HG03139 (cell line): Measurements from ENCODE around the gene POU2F3.

ENCODE experiments used
- ATAC-seq: cut with Tn5 transposase; IDR thresholded peaks from one replicate; pipeline ENCODE4 v1.9.1; 2021; ENCODE audit not compliant: unreplicated experiment

The POU2F3 gene

DNA sequence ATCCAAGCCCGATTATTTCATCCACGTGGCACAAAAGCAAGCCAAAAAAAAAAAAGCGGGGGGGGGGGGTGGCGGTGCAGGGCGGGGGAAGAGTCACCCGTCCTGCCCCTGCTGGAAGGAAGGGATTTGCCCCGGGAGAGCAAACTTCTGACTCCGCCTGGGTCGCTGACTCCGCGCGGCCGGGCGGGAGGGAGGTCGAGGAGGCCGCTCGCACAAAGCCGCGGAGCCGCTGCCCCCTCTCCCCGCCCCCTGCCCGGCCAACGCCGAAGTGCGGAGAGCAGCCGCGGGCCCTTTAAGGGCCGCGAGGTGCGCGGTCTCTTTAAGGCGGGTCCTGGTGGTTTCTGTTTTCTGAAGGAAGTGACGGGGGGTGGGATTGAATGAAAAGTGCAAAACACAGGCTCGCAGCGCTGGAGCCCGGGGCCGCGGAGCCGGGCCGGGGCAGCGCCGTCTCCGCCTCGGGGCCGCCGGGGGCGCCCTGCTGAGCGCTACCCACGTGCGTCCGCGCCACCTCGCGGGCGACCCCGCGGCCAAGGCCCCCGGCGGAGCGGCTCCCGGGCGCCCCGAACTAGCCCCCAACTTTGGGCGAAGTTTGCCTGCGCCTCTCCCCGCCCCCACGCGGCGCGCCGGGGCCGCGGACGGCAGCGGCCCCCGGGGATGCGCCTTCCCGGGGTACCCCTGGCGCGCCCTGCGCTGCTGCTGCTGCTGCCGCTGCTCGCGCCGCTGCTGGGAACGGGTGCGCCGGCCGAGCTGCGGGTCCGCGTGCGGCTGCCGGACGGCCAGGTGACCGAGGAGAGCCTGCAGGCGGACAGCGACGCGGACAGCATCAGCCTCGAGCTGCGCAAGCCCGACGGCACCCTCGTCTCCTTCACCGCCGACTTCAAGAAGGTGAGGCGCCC, 29.1 kb upstream of the POU2F3 start, which contains the start of gene OAF:
OAF (plus strand) TSS at position 407 of the 896 bp plus-strand sequence; CDS start at position 655, 248 bp downstream.
- peak; percentile 70 for ATAC-seq

DNA sequence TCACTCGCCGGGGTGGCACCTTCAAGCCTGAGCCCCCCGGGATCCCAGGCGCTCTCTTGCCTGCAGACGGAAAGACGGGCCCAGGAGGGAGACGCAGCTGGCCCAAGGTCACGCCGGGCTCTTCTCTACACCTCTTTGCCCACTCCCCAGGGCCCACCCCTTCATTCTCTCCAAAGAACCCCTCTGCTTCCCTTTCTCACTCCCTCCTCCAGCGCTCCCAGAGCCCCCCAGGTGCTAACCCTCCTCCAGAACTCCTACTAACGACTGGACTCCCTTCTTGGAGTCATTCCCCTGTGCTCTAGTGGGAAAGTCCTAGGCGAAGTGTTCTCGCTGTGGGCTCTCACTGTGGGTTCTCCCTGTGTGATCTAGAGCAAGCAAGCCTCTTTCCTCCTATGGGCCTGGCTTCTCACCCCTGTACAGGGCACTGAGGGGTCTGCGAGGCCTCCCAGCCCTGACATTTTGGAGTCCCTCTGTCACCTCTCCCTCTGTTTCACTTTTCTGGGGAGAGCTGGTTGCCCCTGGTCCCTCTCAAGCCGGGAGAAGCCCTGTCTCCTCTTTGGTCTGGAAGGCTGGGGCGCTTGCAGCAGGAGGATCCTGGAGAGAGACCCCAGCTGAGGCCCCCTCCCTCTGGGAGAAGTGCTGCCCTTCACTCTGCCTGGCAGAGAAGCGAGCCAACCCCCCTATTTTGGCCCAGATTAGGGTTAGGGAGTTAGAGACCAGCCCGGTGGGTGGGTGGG, 28.2 kb upstream of the POU2F3 start:
- no peak for ATAC-seq

DNA sequence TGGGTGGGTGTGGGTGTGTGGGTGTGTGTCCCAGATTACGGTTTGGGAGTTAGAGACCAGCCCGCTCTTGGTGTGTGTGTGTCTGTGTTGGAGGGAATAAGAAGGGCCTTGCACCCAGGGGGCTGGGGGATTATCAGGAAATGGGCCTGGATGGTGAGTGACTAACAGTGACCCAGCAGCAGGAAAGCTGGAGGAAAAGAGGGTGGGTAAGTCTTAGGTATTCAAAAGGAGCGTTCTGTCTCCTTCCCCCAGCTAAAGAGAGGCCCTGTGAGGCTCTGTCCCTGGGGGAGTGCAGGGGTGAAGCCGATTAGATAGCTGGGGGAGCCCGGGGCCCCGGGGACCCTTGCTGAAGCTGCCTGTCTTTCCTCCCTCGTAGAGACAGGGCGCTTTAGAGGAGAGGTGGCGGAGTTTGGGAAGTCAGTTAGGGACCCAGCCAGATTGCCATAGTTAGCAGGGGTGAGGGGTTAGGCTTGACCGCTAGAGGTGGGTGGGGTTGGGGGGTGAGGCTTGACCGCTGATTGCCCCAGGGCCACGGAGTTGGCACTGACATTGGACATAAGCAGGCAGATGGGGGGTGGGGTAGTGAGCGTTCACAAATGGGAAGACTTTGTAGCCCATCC, 27.6 kb upstream of the POU2F3 start:
- ATAC-seq: no peak

DNA sequence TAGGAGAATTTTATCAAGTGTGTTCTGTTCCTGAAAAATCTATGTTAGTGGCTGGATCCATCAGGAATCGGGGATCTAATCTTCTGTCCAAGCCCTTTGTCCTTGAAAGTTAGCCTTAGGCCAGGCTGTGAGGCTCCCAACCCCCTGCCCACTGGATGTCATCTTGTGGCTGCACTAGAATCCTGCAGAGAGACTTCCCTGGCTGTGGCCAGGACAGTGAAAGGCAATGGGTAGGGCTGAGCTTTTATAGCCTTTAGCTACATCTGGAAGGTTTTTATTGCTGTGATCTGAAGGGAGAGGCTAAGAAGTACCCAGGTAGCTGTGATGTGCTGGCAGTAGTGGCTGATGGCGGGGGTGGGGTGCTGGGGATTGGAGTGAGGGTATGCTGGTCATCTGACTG, 27.0 kb upstream of the POU2F3 start:
- ATAC-seq: no peak

DNA sequence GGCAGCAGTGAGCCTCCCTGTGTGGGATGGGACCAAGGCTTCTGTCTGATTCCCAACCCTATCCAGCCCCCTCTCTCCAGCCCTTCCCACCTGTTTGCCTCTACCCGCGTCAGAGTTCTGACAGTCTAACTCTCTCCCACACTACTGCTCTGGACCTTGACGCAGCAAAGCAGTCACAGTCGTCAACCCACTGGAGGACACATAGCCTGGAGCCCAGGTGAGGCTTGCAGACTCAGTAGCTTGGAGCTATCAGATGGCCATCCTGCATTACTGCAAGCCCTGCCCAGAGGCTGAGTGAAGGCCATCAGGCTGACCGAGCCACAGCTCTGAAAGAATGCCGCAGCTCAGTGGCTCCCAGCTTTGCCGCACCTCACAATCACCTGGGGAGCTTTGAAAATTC, 25.4 kb upstream of the POU2F3 start:
- ATAC-seq: no peak

DNA sequence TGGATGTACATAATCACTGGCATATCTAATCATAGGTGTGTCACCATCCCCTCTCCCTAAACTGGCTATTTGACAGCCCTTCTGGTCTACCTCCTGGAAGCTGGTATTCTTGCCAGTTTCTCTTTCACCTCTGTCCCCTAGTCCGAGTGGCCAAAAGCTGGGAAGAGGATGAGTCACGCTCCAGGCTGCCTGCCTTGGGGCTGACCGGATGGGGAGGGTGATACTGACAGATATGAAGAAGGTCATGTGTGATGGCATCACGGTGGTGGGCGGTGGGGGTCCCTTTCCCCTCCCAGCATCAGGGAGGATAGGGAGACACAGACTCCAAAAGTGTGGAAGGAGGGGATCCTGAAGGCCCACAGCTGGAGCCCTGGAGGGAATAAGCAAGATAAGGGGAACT, 24.3 kb upstream of the POU2F3 start:
- ATAC-seq: no peak

DNA sequence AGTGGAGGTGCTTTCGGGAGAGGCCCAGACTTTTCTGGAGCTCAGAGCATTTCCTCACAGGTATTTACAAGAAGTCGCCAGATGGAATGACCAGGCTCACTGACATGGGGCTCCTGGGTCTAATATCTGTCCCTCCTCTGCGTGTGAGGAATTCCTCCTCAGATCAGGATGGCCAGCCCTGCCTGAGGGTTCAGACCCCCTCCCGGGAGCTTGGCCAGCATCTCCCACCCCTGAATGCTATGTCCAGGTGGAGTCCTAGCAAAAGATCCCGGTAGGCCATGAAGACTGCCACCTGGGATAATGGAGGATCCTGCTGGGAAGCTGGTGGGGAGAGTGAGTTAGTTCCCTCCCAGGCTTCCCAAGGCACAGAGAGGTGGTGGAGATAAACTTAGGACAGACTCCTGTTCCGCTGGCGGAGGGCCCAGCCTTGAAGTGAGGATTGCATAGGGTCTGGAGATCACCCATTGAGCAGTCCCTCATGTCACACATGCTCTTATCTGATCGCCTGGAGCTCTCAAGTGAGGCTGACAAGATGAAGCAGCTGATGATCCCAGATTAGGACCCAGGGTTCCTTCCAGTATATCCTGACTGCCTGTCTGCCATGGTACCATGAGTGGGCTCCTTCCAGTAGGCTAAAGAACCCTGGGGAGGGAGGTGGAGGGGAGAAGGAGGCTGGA, 23.4 kb upstream of the POU2F3 start:
- ATAC-seq: no peak

DNA sequence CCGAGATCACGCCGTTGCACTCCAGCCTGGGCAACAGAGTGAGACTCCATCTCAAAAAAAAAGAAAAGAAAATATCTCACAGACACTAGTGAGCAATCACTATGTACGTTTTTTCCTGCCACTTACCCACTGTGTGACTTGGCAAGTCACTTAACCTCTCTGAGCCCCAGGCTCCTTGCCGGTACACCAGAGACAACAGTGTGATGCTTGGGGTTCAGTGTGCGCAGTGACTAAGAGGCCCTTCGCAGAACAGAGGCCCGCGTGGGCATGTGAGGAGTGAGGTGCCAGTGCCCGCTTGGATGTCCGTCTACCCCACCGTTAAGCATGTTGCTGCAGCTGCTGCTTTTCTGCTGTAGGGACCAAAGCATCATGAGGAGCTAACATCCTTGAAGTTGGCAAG, 22.4 kb upstream of the POU2F3 start:
- ATAC-seq: no peak

DNA sequence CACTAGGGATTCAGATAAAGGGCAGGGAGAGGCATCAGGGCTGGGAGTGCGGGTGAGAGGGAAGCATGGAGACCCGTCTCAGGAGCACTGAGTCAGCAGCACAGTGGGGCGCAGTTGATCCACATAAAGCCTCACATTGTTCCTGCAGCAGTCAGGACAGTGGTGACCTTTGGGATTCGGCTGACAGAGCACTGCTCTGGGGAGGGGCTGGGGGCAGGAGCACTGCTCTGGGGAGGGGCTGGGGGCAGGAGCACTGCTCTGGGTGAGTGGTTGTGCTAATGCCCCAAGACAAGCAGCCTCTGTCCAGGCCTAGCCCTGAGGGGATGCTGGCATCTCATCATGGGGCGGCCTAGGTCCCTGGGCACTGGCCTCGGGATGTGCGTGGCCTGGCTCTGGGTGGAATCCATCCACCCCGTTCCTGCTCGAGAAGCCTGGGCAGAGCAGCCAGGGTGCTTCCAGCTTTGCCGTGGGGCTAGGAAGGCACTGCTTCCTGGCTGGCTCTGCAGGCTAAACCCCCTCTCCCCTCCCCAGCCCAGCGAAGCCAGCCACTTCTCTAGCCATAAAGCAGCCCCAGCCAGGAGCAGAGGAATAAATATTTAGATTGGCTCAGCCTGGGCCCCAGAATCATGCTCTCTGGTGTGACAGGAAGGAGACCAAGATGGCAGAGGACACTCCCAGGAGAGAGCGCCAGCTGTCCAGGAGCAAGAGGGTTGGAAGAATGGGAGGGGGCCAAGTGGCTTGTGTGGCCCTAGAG, 21.8 kb upstream of the POU2F3 start:
- no peak for ATAC-seq

DNA sequence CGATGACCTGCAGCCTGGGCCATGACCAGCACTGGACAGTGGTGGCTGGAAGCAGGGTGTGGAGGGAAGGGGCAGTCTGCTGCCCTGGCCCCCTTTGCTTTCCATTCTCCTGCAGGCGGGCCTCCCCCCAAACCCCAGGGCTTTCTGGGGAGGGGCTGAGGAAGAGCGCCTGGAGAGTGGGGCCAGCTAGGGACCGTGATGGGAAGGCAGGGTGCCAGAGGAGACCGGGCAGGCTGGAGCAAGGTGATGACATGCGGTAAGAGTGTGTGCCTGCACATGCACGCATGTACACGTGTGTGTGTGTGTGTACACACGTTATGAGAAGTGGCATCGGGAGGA, 21.3 kb upstream of the POU2F3 start:
- ATAC-seq: no peak

DNA sequence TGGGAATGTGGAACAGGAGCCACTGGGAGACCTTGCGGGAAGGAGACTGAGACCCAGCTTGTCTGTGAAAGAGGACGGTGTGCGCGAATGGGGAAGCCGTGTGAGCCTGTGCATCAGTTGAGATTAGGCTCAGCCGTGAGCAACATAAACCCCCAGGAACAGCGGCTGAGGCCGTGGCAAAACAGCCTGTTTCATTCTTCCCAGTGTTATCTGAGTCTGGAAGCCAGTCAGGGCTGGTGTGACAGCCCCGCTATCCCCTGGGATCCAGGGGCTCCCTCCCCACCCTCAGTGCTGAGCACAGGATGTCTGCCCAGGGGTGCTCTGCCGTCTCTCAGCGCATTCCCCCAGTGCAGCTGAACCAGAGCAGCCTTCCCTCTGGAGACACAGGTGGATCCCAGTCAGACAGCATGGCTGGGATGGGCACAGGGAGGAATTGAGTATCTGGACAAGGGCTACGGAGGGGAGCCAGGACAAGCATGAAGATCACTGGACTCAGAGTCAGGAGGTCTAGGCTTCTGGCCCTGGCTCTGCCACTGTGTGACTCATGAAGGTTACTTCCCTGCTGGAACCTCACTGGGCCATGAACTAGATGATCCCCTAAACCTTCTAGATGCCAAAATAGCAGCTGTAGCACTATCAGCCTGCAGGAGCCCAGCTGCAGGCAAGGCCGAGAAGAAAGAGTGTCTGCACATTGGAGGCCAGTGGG, 20.6 kb upstream of the POU2F3 start:
- no peak for ATAC-seq

DNA sequence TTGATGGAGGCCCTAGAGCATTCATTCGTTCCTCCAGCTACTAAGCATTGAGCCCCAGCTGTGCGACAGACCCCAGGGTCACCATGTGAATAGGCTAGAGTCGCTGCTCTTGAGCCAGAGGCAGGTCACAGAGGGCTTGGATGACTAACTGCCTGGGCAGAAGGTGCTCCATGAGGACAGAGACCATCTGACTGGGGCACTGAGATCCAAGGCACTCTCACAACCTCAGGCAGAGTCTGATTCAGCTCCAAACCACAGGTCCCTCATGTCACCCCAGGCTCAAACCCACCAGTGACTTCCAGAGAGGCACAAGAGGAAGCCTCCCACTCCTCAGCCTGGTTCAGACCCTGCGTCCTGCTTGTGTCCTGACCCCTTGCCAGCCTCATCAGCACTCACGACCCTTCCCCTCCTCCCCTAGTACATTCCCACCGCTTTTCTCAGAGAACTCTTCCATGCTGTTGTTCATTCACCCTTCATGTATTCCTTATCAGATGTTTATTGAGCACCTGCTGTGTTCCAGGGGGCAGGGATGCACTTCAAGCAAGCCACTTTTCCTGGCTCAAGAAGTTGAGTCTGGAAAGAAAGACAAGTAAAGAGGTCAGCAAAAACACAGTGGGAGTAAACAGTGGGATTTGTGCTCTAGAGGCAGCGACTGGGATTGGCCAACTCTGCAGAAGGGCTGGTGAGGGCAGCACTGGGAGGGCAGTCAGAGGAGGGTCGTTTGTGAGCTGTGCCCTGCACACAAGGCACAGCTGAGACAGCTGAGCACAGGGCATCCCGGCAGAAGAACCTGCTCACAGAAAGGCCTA, 19.8 kb upstream of the POU2F3 start:
- ATAC-seq: no peak

DNA sequence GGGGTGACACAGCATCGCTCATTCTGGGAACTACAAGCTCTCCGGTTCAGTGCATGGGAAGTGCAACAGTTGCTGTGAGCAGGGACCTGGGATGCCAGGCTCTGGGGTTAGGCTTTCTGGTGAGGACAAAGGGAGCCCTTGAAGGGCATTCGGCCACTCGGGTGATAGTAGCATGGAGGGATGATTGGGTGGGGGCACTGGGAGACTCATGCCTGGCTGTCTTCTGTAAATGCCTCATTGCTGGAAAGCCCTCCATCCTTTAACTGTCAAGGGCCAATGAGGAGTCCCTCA, 19.2 kb upstream of the POU2F3 start:
- no peak for ATAC-seq

DNA sequence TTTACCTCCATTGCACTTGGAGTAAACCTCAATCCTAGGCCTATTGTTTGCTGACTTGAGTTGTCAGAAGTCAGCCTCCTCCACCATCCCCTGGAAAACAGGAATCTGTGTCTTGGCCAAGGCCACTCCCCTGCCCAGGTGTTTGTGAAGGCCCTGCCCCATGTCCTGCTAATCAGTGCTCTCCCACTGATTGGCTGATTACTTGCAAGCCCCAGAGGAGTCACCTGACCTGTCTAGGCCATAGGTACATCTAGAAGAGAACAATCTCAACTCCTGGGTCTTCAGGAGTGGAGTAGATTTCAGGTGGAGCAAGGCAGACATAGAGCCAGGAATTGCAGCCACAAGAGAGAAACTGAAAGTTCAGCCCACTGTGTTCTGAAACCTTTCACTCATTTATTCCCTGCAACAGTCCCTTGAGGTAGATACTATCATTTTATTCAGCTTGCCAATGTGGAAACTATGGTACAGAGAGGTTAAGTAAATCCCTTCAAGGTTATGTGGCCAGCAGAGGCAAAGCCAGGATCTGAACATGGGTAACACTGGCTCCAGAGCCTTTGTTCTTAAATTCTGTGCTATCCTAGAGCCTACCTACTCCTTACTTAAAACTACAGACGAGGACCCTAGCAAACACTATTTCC, 18.7 kb upstream of the POU2F3 start:
- ATAC-seq: no peak

DNA sequence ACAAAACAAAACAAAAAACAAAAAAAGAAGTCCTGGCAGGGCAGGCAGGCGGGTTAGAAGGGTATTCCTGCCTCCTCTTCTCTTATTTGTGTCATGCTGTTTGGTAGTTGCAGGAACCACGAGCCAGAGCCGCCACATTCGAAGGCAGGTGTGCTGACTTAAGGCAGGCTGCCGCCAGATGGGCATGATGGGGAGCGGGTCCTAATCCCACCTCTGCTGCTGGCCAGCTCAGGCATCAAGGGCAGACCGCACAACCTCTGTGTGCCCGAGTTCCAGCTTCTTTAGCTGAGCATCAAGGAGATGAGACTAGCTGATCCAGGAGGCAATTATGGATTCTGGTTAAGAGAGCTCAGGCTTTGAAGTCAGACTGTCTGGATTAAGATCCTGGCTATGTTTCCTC, 17.0 kb upstream of the POU2F3 start:
- no peak for ATAC-seq

DNA sequence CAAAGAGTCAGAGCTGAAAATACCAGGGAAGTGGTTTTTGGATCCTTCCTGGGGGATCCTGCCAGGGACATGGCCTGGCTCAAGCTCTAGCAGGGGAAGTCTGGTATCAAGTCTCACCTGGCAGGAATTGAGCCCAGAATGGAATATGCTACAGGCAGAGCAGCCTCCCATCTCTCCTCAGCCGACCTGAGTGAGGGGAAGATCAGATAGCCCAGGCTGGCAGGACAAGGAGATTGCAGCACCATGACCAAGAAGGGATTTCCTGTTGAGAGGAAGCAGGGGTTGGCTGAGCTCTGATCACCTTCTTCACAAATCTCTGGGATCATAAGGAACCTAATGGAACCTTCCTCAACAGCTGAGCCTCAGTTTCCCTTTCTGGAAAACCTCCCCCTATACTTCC, 16.1 kb upstream of the POU2F3 start:
- no peak for ATAC-seq

DNA sequence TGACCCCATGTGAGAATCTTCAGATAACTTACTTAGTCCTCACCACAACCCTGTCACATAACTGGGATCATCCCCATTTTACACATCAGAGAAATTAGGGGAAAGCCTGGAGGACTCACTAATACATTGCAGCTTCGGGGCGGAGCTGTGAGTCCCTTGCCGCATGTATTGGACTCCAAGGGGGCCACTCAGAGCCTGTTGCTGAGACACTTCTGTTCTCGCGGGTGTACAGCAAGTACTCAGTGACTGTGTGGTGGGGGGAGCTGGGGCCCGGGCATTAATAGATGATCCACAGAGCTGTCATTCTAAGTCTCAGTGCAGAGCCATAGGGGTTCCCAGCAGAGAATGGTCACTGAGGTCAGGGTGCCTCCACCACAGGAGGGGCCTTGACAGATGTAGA, 15.6 kb upstream of the POU2F3 start:
- no peak for ATAC-seq

DNA sequence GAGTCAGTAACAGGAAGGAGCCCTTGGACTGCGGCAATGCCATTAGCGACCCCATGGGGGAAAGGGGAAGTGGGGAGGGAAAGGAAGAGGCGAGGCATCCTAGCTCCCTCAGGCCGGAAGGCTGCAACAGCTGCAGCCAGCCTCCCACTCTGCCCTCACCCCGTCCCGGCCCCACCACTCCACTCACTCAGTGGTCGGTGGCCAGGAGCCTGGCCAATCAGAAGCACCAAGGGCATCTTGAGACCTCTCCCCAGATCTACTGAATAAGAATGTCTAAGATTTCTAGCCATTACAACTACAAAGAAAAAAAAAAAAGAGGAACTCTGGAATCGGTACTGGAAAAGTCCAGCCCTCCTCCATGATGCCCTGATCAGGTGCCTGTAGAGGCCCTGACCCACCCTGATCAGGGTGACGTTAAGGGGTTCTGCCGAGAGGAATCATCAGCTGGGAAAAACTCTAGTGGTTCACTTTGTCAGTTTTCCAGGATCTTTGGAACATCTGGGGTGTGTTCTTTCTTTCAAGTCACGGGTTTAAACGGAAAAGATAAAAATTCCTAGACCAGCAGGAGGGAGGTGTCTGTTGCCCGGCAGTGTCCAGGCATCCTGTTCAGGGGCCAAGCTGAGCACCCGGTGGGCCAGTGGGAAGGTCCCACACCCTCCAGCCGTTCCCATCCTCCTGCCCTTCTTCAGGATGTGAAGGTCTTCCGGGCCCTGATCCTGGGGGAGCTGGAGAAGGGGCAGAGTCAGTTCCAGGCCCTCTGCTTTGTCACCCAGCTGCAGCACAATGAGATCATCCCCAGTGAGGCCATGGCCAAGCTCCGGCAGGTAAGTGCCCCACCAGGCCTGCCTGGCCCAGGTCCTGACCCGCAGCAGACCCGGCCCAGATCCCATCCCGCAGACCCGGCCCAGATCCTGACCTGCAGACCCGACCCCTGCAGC, 14.7 kb upstream of the POU2F3 start:
- ATAC-seq: no peak
